ENCODE results near the gene MGAT3. TPM values are rescaled to one million over a fixed set of nuclear protein-coding genes. Genes with fewer than 3 reads are reported as not detected.

MGAT3 gene
- total and polyA plus RNA-seq, 9 of the 15 experiments (the other 6 are each of a cell fraction or from before 2014, with no cell fraction given) = 0.10 to 11.5 (median 4.6) TPM

DNA sequence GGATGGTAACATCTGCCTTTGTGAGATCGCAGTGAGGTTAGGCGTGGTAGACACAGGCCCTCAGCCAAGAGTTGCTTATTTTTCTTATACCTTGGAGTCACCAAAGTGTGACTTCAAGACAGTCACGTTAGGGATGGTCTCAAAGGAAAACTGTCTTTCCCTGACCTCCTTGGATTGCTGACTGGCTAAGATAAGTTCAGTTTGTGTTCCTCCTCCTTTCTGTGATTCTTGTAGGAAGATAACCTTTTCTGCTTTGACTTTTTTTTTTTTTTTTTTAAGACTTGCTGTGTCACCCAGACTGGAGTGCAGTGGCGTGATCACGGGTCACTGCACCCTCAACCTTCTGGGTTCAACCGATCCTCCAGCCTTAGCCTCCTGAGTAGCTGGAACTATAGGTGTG, 34.1 kb upstream of the MGAT3 start (continued):
- TF ChIP-seq, protein P1, sequence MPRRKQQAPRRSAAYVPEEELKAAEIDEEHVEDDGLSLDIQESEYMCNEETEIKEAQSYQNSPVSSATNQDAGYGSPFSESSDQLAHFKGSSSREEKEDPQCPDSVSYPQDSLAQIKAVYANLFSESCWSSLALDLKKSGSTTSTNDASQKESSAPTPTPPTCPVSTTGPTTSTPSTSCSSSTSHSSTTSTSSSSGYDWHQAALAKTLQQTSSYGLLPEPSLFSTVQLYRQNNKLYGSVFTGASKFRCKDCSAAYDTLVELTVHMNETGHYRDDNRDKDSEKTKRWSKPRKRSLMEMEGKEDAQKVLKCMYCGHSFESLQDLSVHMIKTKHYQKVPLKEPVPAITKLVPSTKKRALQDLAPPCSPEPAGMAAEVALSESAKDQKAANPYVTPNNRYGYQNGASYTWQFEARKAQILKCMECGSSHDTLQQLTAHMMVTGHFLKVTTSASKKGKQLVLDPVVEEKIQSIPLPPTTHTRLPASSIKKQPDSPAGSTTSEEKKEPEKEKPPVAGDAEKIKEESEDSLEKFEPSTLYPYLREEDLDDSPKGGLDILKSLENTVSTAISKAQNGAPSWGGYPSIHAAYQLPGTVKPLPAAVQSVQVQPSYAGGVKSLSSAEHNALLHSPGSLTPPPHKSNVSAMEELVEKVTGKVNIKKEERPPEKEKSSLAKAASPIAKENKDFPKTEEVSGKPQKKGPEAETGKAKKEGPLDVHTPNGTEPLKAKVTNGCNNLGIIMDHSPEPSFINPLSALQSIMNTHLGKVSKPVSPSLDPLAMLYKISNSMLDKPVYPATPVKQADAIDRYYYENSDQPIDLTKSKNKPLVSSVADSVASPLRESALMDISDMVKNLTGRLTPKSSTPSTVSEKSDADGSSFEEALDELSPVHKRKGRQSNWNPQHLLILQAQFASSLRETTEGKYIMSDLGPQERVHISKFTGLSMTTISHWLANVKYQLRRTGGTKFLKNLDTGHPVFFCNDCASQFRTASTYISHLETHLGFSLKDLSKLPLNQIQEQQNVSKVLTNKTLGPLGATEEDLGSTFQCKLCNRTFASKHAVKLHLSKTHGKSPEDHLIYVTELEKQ (CRISPR knock-in tag; IDR thresholded peaks at IDR 0.05) = no peak
- TF ChIP-seq C11orf30 (IDR thresholded peaks at IDR 0.05; ENCODE audit: low read depth) (peak; percentile 92), ZNF551 (CRISPR knock-in tag; IDR thresholded peaks at IDR 0.05) (no peak), E2F3 (CRISPR knock-in tag; IDR thresholded peaks at IDR 0.05) (no peak), ZZZ3 (IDR thresholded peaks at IDR 0.05) (no peak), HSF4 (CRISPR knock-in tag; IDR thresholded peaks at IDR 0.05; ENCODE audit: borderline replicate concordance) (no peak), HDAC6 (IDR thresholded peaks at IDR 0.05; ENCODE audit: low read depth, low read length) (no peak), ATF1 (CRISPR knock-in tag; IDR thresholded peaks at IDR 0.05) (no peak), ATF1 (tag; IDR thresholded peaks at IDR 0.05) (peak; percentile 45), RBM14 (IDR thresholded peaks at IDR 0.05; ENCODE audit: borderline replicate concordance, insufficient read depth, low read depth, low read length) (no peak)
- TF ChIP-seq, protein P2, sequence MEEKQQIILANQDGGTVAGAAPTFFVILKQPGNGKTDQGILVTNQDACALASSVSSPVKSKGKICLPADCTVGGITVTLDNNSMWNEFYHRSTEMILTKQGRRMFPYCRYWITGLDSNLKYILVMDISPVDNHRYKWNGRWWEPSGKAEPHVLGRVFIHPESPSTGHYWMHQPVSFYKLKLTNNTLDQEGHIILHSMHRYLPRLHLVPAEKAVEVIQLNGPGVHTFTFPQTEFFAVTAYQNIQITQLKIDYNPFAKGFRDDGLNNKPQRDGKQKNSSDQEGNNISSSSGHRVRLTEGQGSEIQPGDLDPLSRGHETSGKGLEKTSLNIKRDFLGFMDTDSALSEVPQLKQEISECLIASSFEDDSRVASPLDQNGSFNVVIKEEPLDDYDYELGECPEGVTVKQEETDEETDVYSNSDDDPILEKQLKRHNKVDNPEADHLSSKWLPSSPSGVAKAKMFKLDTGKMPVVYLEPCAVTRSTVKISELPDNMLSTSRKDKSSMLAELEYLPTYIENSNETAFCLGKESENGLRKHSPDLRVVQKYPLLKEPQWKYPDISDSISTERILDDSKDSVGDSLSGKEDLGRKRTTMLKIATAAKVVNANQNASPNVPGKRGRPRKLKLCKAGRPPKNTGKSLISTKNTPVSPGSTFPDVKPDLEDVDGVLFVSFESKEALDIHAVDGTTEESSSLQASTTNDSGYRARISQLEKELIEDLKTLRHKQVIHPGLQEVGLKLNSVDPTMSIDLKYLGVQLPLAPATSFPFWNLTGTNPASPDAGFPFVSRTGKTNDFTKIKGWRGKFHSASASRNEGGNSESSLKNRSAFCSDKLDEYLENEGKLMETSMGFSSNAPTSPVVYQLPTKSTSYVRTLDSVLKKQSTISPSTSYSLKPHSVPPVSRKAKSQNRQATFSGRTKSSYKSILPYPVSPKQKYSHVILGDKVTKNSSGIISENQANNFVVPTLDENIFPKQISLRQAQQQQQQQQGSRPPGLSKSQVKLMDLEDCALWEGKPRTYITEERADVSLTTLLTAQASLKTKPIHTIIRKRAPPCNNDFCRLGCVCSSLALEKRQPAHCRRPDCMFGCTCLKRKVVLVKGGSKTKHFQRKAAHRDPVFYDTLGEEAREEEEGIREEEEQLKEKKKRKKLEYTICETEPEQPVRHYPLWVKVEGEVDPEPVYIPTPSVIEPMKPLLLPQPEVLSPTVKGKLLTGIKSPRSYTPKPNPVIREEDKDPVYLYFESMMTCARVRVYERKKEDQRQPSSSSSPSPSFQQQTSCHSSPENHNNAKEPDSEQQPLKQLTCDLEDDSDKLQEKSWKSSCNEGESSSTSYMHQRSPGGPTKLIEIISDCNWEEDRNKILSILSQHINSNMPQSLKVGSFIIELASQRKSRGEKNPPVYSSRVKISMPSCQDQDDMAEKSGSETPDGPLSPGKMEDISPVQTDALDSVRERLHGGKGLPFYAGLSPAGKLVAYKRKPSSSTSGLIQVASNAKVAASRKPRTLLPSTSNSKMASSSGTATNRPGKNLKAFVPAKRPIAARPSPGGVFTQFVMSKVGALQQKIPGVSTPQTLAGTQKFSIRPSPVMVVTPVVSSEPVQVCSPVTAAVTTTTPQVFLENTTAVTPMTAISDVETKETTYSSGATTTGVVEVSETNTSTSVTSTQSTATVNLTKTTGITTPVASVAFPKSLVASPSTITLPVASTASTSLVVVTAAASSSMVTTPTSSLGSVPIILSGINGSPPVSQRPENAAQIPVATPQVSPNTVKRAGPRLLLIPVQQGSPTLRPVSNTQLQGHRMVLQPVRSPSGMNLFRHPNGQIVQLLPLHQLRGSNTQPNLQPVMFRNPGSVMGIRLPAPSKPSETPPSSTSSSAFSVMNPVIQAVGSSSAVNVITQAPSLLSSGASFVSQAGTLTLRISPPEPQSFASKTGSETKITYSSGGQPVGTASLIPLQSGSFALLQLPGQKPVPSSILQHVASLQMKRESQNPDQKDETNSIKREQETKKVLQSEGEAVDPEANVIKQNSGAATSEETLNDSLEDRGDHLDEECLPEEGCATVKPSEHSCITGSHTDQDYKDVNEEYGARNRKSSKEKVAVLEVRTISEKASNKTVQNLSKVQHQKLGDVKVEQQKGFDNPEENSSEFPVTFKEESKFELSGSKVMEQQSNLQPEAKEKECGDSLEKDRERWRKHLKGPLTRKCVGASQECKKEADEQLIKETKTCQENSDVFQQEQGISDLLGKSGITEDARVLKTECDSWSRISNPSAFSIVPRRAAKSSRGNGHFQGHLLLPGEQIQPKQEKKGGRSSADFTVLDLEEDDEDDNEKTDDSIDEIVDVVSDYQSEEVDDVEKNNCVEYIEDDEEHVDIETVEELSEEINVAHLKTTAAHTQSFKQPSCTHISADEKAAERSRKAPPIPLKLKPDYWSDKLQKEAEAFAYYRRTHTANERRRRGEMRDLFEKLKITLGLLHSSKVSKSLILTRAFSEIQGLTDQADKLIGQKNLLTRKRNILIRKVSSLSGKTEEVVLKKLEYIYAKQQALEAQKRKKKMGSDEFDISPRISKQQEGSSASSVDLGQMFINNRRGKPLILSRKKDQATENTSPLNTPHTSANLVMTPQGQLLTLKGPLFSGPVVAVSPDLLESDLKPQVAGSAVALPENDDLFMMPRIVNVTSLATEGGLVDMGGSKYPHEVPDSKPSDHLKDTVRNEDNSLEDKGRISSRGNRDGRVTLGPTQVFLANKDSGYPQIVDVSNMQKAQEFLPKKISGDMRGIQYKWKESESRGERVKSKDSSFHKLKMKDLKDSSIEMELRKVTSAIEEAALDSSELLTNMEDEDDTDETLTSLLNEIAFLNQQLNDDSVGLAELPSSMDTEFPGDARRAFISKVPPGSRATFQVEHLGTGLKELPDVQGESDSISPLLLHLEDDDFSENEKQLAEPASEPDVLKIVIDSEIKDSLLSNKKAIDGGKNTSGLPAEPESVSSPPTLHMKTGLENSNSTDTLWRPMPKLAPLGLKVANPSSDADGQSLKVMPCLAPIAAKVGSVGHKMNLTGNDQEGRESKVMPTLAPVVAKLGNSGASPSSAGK (IDR thresholded peaks at IDR 0.05) = no peak
- TF ChIP-seq, protein P3, sequence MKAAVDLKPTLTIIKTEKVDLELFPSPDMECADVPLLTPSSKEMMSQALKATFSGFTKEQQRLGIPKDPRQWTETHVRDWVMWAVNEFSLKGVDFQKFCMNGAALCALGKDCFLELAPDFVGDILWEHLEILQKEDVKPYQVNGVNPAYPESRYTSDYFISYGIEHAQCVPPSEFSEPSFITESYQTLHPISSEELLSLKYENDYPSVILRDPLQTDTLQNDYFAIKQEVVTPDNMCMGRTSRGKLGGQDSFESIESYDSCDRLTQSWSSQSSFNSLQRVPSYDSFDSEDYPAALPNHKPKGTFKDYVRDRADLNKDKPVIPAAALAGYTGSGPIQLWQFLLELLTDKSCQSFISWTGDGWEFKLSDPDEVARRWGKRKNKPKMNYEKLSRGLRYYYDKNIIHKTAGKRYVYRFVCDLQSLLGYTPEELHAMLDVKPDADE (conservative IDR thresholded peaks at IDR 0.05; ENCODE audit: control insufficient read depth, low read depth, low read length) = no peak
